KMS-11 (cell line): Measurements from ENCODE around the gene CDK15.

Experiments
- H2AFZ ChIP-seq: fragments of 200-600 bp; sonication (generic); 2 replicates; pipeline ENCODE4 v1.6.1; 2016; ENCODE audit warnings: antibody characterized with exemption, mixed run types, low read depth
- H3K27ac ChIP-seq: fragments of 200-600 bp; sonication (generic); 2 replicates; pipeline ENCODE4 v1.6.1; 2016; ENCODE audit warnings: mild to moderate bottlenecking, mixed run types
- H3K27me3 ChIP-seq: fragments of 200-600 bp; sonication (generic); 2 replicates; pipeline ENCODE4 v1.6.1; 2017; ENCODE audit warnings: mild to moderate bottlenecking, low read depth, mixed run types, moderate library complexity; ENCODE audit not compliant: insufficient read depth
- H3K36me3 ChIP-seq: fragments of 200-600 bp; sonication (generic); 2 replicates; pipeline ENCODE4 v1.6.1; 2017; ENCODE audit warnings: mild to moderate bottlenecking, mixed run types; ENCODE audit not compliant: insufficient read depth
- H3K4me1 ChIP-seq: fragments of 200-600 bp; sonication (generic); 2 replicates; pipeline ENCODE4 v1.6.1; 2016; ENCODE audit warnings: mild to moderate bottlenecking, low read depth, mixed run types; ENCODE audit not compliant: poor library complexity, severe bottlenecking
- H3K4me2 ChIP-seq: fragments of 200-600 bp; sonication (generic); 2 replicates; pipeline ENCODE4 v1.7.0; 2016; ENCODE audit warnings: mild to moderate bottlenecking, mixed run types
- H3K4me3 ChIP-seq: fragments of 200-600 bp; sonication (generic); IDR thresholded peaks from 2 replicates; pipeline ENCODE4 v1.6.1; 2017; ENCODE audit warnings: low read depth, low read length, mixed read lengths; ENCODE audit not compliant: insufficient read depth
- H3K79me2 ChIP-seq: fragments of 200-600 bp; sonication (generic); 2 replicates; pipeline ENCODE4 v1.6.1; 2016; ENCODE audit warnings: low read depth, mixed run types; ENCODE audit not compliant: insufficient read depth
- H3K9ac ChIP-seq: fragments of 200-600 bp; sonication (generic); 2 replicates; pipeline ENCODE4 v1.6.1; 2016; ENCODE audit warnings: mild to moderate bottlenecking, mixed run types
- H4K20me1 ChIP-seq: fragments of 200-600 bp; sonication (generic); 2 replicates; pipeline ENCODE4 v1.6.1; 2016; ENCODE audit warnings: mild to moderate bottlenecking, mixed run types; ENCODE audit not compliant: insufficient read depth
- TF ChIP-seq, protein P1 (sequence below): fragments of 200-600 bp; sonication (generic); conservative IDR thresholded peaks from 2 replicates; pipeline ENCODE4 v1.6.1; 2017; ENCODE audit warnings: low read depth, mild to moderate bottlenecking, antibody characterized with exemption, low read length, moderate library complexity, mixed read lengths

The CDK15 gene

GRCh38 chr2:201773990-201774389 lies 32.3 kb upstream of the CDK15 start:
- Histone ChIP-seq H3K79me2 (peaks cover 8% of the 10 kb centered on the region; the same call in 1 of the 2 replicates), H4K20me1 (no peaks in the 10 kb centered on the region), H3K4me1 (peaks cover 9% of the 10 kb centered on the region), H3K4me3 (no peak overlapping the region), H2AFZ (no peak overlapping the region), H3K9ac (no peak overlapping the region), H3K36me3 (no peaks in the 10 kb centered on the region), H3K4me2 (no peak overlapping the region), H3K27ac (no peak overlapping the region), H3K27me3 (no peaks in the 10 kb centered on the region)
- TF ChIP-seq, protein P1, sequence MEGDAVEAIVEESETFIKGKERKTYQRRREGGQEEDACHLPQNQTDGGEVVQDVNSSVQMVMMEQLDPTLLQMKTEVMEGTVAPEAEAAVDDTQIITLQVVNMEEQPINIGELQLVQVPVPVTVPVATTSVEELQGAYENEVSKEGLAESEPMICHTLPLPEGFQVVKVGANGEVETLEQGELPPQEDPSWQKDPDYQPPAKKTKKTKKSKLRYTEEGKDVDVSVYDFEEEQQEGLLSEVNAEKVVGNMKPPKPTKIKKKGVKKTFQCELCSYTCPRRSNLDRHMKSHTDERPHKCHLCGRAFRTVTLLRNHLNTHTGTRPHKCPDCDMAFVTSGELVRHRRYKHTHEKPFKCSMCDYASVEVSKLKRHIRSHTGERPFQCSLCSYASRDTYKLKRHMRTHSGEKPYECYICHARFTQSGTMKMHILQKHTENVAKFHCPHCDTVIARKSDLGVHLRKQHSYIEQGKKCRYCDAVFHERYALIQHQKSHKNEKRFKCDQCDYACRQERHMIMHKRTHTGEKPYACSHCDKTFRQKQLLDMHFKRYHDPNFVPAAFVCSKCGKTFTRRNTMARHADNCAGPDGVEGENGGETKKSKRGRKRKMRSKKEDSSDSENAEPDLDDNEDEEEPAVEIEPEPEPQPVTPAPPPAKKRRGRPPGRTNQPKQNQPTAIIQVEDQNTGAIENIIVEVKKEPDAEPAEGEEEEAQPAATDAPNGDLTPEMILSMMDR, result no peak

- Histone ChIP-seq H3K79me2 (peaks cover 13% of the 10 kb centered on the region; the same call in 1 of the 2 replicates), H3K4me3 (no peak overlapping the region), H4K20me1 (no peaks in the 10 kb centered on the region), H3K4me1 (peaks cover 15% of the 10 kb centered on the region), H3K9ac (no peak overlapping the region), H3K27me3 (no peaks in the 10 kb centered on the region), H3K4me2 (no peak overlapping the region), H3K27ac (no peak overlapping the region), H2AFZ (no peak overlapping the region), H3K36me3 (no peaks in the 10 kb centered on the region)
- TF ChIP-seq, protein P1, result no peak
Observed at GRCh38 chr2:201774546-201774945, 31.8 kb upstream of the CDK15 start.

- no peak overlapping the region for H3K9ac ChIP-seq
- TF ChIP-seq, protein P1, result no peak
- H3K27me3 ChIP-seq, result no peaks in the 10 kb centered on the region
- no peak overlapping the region for H2AFZ ChIP-seq
- H3K36me3 ChIP-seq, result no peaks in the 10 kb centered on the region
- H4K20me1 ChIP-seq, result no peaks in the 10 kb centered on the region
- H3K79me2 ChIP-seq, result peaks cover 21% of the 10 kb centered on the region; the same call in 1 of the 2 replicates
- peaks cover 22% of the 10 kb centered on the region for H3K4me1 ChIP-seq
- no peak overlapping the region for H3K27ac ChIP-seq
- no peak overlapping the region for H3K4me2 ChIP-seq
- no peak overlapping the region for H3K4me3 ChIP-seq
Observed at GRCh38 chr2:201775326-201775725, 31.0 kb upstream of the CDK15 start.

DNA sequence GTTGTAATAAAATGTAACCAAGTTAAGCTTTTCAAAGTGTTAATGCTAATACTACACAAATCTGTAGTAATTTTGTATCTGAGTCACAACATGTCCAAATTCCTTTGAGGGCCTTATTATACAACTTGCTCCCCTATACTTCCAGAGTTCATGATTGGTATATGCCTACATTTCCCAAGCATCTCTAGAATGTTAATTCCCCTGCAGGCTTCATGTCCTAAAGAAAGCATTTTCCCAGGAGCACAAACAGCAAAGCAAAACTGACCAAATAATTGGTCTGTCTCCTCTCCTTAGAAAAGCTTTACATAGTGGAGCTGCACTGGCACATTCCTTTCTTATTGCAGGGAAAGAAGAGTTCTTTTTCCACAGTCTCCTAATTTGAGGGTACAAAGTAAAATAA lies 29.3 kb upstream of the CDK15 start:
- peaks cover 26% of the 10 kb centered on the region for H3K4me1 ChIP-seq
- H3K79me2 ChIP-seq, result peaks cover 21% of the 10 kb centered on the region; the same call in 1 of the 2 replicates
- no peak overlapping the region for H3K9ac ChIP-seq
- no peaks in the 10 kb centered on the region for H3K27me3 ChIP-seq
- no peaks in the 10 kb centered on the region for H4K20me1 ChIP-seq
- H3K27ac ChIP-seq, result no peak overlapping the region
- no peak overlapping the region for H3K4me2 ChIP-seq
- H3K36me3 ChIP-seq, result no peaks in the 10 kb centered on the region
- TF ChIP-seq, protein P1, result no peak
- H2AFZ ChIP-seq, result no peak overlapping the region
- H3K4me3 ChIP-seq, result no peak overlapping the region
